NCI-H345 (cell line): Measurements from ENCODE around the gene UGT1A3.
"Not testable (repeated sequence)": the region's sequence is repeated elsewhere in the genome, so short reads cannot be mapped to it uniquely, and the experiment has no call there.

Source experiments
- DNase-seq: peaks from one replicate; lab custom pipeline; 2025; lab: John Stamatoyannopoulos, UW

The UGT1A3 gene

GRCh38 chr2:233728723-233729301 is at the start of gene UGT1A3:
UGT1A3 (plus strand) TSS chr2:233729042; CDS start chr2:233729127, 85 bp downstream.
- no peak for DNase-seq

GRCh38 chr2:233679196-233679595 is 49.6 kb upstream of the UGT1A3 start:
- no peak for DNase-seq

- DNase-seq: no peak
Measured at GRCh38 chr2:233680361-233681045, 48.3 kb upstream of the UGT1A3 start.

- no peak for DNase-seq
Measured at GRCh38 chr2:233681521-233682099, 47.2 kb upstream of the UGT1A3 start, which contains the start of gene UGT1A7. UGT1A7 (plus strand) TSS chr2:233681901; CDS start chr2:233681938, 37 bp downstream.

- DNase-seq: no peak
Measured at GRCh38 chr2:233684640-233685039, 44.2 kb upstream of the UGT1A3 start.

GRCh38 chr2:233686928-233687327 is 41.9 kb upstream of the UGT1A3 start:
- DNase-seq: no peak

- no peak for DNase-seq
Measured at GRCh38 chr2:233688341-233688740, 40.5 kb upstream of the UGT1A3 start.

GRCh38 chr2:233689031-233689430 is 39.8 kb upstream of the UGT1A3 start:
- DNase-seq: no peak

- no peak for DNase-seq
Measured at GRCh38 chr2:233689501-233689900, 39.3 kb upstream of the UGT1A3 start.

GRCh38 chr2:233690444-233690843 is 38.4 kb upstream of the UGT1A3 start:
- no peak for DNase-seq

GRCh38 chr2:233691443-233692433 is 37.1 kb upstream of the UGT1A3 start:
- no peak for DNase-seq

GRCh38 chr2:233692648-233693047 is 36.2 kb upstream of the UGT1A3 start, which contains the start of gene UGT1A6:
UGT1A6 (plus strand) TSS chr2:233692890; CDS start chr2:233693005, 115 bp downstream.
- DNase-seq: no peak

- no peak for DNase-seq
Measured at GRCh38 chr2:233693963-233694362, 34.9 kb upstream of the UGT1A3 start.

GRCh38 chr2:233698740-233699139 is 30.1 kb upstream of the UGT1A3 start:
- DNase-seq: no peak

GRCh38 chr2:233699424-233700027 is 29.3 kb upstream of the UGT1A3 start:
- DNase-seq: no peak

GRCh38 chr2:233700028-233700635 is 28.7 kb upstream of the UGT1A3 start:
- no peak for DNase-seq

GRCh38 chr2:233700842-233701241 is 28.0 kb upstream of the UGT1A3 start:
- not testable (repeated sequence) for DNase-seq

- DNase-seq: no peak
Measured at GRCh38 chr2:233702238-233702637, 26.6 kb upstream of the UGT1A3 start.

GRCh38 chr2:233705911-233706506 is 22.8 kb upstream of the UGT1A3 start:
- DNase-seq: no peak

- DNase-seq: no peak
Measured at GRCh38 chr2:233706720-233707119, 22.1 kb upstream of the UGT1A3 start.
